Activated CD4-positive, alpha-beta T cell treated with anti-CD3 and anti-CD28 coated beads, Interleukin-2, amount 10 ng/mL, durations not matched to agents 7 days and 5 days (primary cell): Measurements from ENCODE around the gene THG1L. TPM values are rescaled to one million over a fixed set of nuclear protein-coding genes. Genes with fewer than 3 reads are reported as not detected.

Source experiments
- CTCF ChIA-PET: fragments of 350-600 bp; sonication (Branson Sonifier 250); formaldehyde crosslinking; loops from one replicate; lab custom pipeline; 2021; ENCODE audit warnings: antibody characterized with exemption; lab: Charles Lee
- POLR2A ChIA-PET: fragments of 350-600 bp; sonication (Branson Sonifier 250); formaldehyde crosslinking; loops from one replicate; lab custom pipeline; 2021; ENCODE audit warnings: antibody characterized with exemption; lab: Charles Lee
- DNase-seq: peaks from one replicate; pipeline ENCODE4 v3.0.0-alpha.2; 2020
- H3K27ac Mint-ChIP-seq: one replicate; pipeline ENCODE4 v1.8.0; 2021; ENCODE audit warnings: mild to moderate bottlenecking, moderate library complexity, mixed read lengths
- H3K27me3 Mint-ChIP-seq: one replicate; pipeline ENCODE4 v1.8.0; 2021; ENCODE audit warnings: mixed read lengths
- H3K36me3 Mint-ChIP-seq: one replicate; pipeline ENCODE4 v1.8.0; 2021; ENCODE audit warnings: low read depth, mixed read lengths
- H3K4me1 Mint-ChIP-seq: one replicate; pipeline ENCODE4 v1.8.0; 2021; ENCODE audit warnings: mixed read lengths
- H3K4me3 Mint-ChIP-seq: one replicate; pipeline ENCODE4 v1.8.0; 2021; ENCODE audit warnings: mild to moderate bottlenecking, moderate library complexity, mixed read lengths
- H3K9me3 Mint-ChIP-seq: one replicate; pipeline ENCODE4 v1.8.0; 2021; ENCODE audit warnings: mixed read lengths
- total RNA-seq, 2 experiments: library from RNA; stranded (reverse); gene quantifications; one replicate each; pipeline ENCODE4 v1.2.3, GENCODE V29; 2021

The THG1L gene
- total RNA-seq, 2 experiments from 2014 or later = 10.8 to 13.9 TPM

DNA sequence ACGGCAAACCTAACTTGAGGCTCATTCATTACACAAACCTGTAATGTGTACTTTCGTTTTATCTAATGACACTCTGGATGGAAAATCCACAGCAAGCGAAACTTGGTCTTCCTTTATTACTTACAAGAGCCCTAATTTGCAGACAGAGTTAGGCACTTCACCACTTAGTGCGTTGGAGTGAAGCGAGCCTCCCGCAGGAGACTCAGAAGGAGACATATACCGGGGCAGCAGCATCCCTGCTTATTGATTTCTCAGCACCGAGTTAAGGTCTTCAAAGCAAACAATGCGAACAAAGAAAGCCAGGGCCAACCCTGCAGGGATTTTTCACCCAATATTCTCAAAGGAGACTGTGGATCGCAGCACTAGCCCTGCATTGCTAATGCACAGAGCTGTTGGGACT, 40.9 kb downstream of the THG1L start:
- DNase-seq = no peak

DNA sequence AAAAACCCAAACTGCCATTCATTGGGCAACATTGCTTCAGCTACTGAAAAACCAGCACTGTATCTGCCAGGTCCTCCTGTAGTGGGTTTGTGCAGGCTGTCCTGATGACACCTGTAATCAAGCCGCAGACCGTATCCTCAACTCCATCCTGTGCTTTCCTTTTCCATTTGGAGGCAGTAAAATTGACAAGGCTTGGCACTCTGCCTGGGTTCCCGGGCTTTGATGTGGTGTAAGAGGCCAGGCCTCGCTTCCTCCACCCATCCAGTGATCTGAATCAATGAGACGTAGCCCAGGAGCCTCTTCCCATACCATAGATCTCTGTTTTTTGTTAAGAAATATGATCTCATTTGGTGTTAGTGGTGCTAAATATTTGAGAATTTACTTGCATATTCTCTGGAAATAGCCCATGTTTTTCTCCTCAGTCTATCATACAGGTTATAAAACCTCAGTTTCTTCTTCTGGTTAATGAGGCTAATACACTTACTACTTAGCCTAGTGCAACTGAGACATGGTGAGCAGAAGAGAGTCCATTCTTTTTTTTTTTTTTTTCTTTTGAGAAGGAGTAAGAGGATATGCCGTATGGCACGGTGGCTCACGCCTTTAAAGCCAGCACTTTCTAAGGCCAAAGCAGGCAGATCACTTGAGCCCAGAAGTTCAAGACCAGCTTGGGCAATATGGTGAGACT, 47.0 kb downstream of the THG1L start:
- H3K36me3 Mint-ChIP-seq = no peaks in the 10 kb centered on the region
- no peak for DNase-seq
- H3K27ac Mint-ChIP-seq = no peak overlapping the region
- POLR2A ChIA-PET = no interaction called here
- H3K4me3 Mint-ChIP-seq = no peak overlapping the region
- peaks cover 4% of the 10 kb centered on the region for H3K4me1 Mint-ChIP-seq
- no peaks in the 10 kb centered on the region for H3K9me3 Mint-ChIP-seq
- H3K27me3 Mint-ChIP-seq = peaks cover 5% of the 10 kb centered on the region
- CTCF ChIA-PET = interaction anchor here (0.7 kb wide), 1 partner anchor 1767 kb away, joined by 3 read pairs; no protein-coding TSS in a partner anchor

More for the DNA sequence above, 40.9 kb downstream of the THG1L start:
- CTCF ChIA-PET = interaction anchor here (0.6 to 1.1 kb wide), 2 partner anchors 19 to 59 kb away, joined by 3 to 4 read pairs; no protein-coding TSS in a partner anchor
- Mint-ChIP-seq H3K27ac (no peak overlapping the region), H3K4me3 (no peak overlapping the region), H3K4me1 (no peaks in the 10 kb centered on the region), H3K27me3 (peaks cover 10% of the 10 kb centered on the region), H3K36me3 (no peaks in the 10 kb centered on the region), H3K9me3 (no peaks in the 10 kb centered on the region)
- POLR2A ChIA-PET = no interaction called here

DNA sequence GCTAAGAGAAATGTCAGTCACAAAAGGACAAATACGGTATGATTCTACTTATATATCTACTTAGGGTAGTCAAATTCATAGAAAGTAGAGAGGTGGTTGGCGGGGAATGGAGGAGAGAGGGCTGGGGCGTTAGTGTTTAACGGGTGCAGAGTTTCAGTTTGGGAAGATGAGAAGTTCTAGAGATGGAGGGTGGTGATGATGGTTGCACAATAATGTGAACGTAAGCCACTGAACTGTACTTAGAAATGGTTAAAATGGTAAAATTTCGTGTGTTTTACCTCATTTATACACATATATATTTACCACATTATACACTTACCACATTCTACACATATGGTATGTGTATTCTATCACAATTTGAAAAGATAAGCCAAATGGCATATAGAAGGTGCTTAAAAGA, 48.0 kb downstream of the THG1L start:
- CTCF ChIA-PET = interaction anchor here (0.7 kb wide), 1 partner anchor 1766 kb away, joined by 3 read pairs; no protein-coding TSS in a partner anchor
- peaks cover 4% of the 10 kb centered on the region for H3K4me1 Mint-ChIP-seq

DNA sequence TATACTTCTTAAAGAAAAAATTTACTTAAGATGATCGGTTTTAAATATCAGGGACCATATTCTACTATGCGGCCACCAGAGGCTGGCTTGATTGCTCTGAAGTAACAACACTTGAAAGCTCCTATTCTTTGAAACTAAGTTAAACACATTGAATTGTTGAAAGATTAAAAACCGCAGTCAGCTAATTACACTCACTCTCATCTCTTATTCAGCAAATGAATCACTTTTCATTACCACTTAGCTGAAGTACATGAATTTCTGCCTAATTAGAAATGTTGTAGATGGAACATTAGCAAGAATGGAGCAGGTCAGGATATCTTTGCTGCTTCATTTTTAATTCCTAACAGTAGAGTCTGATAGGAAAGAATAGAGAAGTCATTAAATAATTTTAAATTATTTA, 54.6 kb downstream of the THG1L start:
- H3K27ac Mint-ChIP-seq = no peak overlapping the region
- peaks cover 31% of the 10 kb centered on the region for H3K36me3 Mint-ChIP-seq
- H3K9me3 Mint-ChIP-seq = no peaks in the 10 kb centered on the region
- POLR2A ChIA-PET = no interaction called here
- no peaks in the 10 kb centered on the region for H3K27me3 Mint-ChIP-seq
- H3K4me1 Mint-ChIP-seq = no peaks in the 10 kb centered on the region
- CTCF ChIA-PET = interaction anchor here (1.5 kb wide), 1 partner anchor 9 kb away, joined by 3 read pairs; no protein-coding TSS in a partner anchor
- H3K4me3 Mint-ChIP-seq = no peak overlapping the region
- no peak for DNase-seq

More for the DNA sequence above, 48.0 kb downstream of the THG1L start:
- Mint-ChIP-seq H3K27me3 (no peaks in the 10 kb centered on the region), H3K4me3 (no peak overlapping the region), H3K9me3 (no peaks in the 10 kb centered on the region), H3K36me3 (peaks cover 2% of the 10 kb centered on the region), H3K27ac (no peak overlapping the region)
- POLR2A ChIA-PET = no interaction called here
- DNase-seq = no peak

Other genes starting within 250 kb of the THG1L start
- 100 to 1,000 TPM; 118 to 127 TPM for gene ADAM19, start 155.6 kb upstream of the THG1L start, total RNA-seq
- under 1 TPM in 1 of 2 experiments, not detected in 1; 0.10 TPM for gene SOX30, start 79.0 kb upstream of the THG1L start, total RNA-seq
- not detected for gene C5orf52, start 59.9 kb upstream of the THG1L start, total RNA-seq
- gene LSM11, start 12.3 kb downstream of the THG1L start, total RNA-seq = 1 to 10 TPM; 4.8 to 5.3 TPM
- 10 to 100 TPM; 68.4 to 77.4 TPM for gene CLINT1, start 127.7 kb downstream of the THG1L start, total RNA-seq